SK-N-SH treated with all-trans-retinoic acid at 6 μM for 48 hours (cell line): Measurements from ENCODE around the gene KIF3B.

ENCODE experiments used
- ARNTL ChIP-seq: fragments of 450-650 bp; formaldehyde crosslinking; IDR thresholded peaks from 2 replicates; pipeline ENCODE4 v1.5.0; 2020; ENCODE audit warnings: low read depth, mild to moderate bottlenecking, moderate library complexity, borderline replicate concordance
- BACH2 ChIP-seq: fragments of 250-450 bp; sonication (Bioruptor Pico); IDR thresholded peaks from 2 replicates; pipeline ENCODE4 v1.9.0; 2021; ENCODE audit warnings: mild to moderate bottlenecking, borderline replicate concordance
- ESRRG ChIP-seq: fragments of 250-450 bp; sonication (Bioruptor Pico); IDR thresholded peaks from 2 replicates; pipeline ENCODE4 v1.6.1; 2021; ENCODE audit warnings: mild to moderate bottlenecking
- OSR1 ChIP-seq: fragments of 250-450 bp; sonication (Bioruptor Pico); IDR thresholded peaks from 2 replicates; pipeline ENCODE4 v1.8.0; 2022; ENCODE audit warnings: moderate library complexity, mild to moderate bottlenecking, inconsistent platforms
- PATZ1 ChIP-seq: fragments of 250-450 bp; sonication (Bioruptor Pico); IDR thresholded peaks from 2 replicates; pipeline ENCODE4 v1.8.0; 2020; ENCODE audit warnings: mild to moderate bottlenecking, moderate library complexity, borderline replicate concordance
- RARB ChIP-seq: fragments of 250-450 bp; sonication (Bioruptor Pico); IDR thresholded peaks from 2 replicates; pipeline ENCODE4 v1.8.0; 2021; ENCODE audit warnings: mild to moderate bottlenecking, moderate library complexity
- SNAI2 ChIP-seq: fragments of 250-450 bp; sonication (Bioruptor Pico); IDR thresholded peaks from 2 replicates; pipeline ENCODE4 v1.5.0; 2020; ENCODE audit warnings: mild to moderate bottlenecking, moderate library complexity
- ZFP3 ChIP-seq: fragments of 250-450 bp; sonication (Bioruptor Pico); IDR thresholded peaks from 2 replicates; pipeline ENCODE4 v1.5.0; 2020; ENCODE audit warnings: mild to moderate bottlenecking, moderate library complexity

GRCh38 chr20:32231245-32231644 is 46.2 kb upstream of the KIF3B start:
- no peak for TF ChIP-seq ARNTL
- no peak for TF ChIP-seq ESRRG (CRISPR knock-in tag)
- no peak for TF ChIP-seq BACH2 (CRISPR knock-in tag)
- no peak for TF ChIP-seq PATZ1 (CRISPR knock-in tag)
- no peak for TF ChIP-seq ZFP3 (CRISPR knock-in tag)
- no peak for TF ChIP-seq RARB
- no peak for TF ChIP-seq OSR1
- no peak for TF ChIP-seq SNAI2 (CRISPR knock-in tag)
